Measurements from ENCODE around the gene TPH2.

The TPH2 gene

GRCh38 chr12:71967211-71967610 is 28.6 kb downstream of the TPH2 start:
- no peak for DNase-seq

- no peak for DNase-seq
These were observed 30.7 kb downstream of the TPH2 start for GRCh38 chr12:71969330-71969729.

- no peak for DNase-seq
These were observed 31.4 kb downstream of the TPH2 start for GRCh38 chr12:71970031-71970430.

DNA sequence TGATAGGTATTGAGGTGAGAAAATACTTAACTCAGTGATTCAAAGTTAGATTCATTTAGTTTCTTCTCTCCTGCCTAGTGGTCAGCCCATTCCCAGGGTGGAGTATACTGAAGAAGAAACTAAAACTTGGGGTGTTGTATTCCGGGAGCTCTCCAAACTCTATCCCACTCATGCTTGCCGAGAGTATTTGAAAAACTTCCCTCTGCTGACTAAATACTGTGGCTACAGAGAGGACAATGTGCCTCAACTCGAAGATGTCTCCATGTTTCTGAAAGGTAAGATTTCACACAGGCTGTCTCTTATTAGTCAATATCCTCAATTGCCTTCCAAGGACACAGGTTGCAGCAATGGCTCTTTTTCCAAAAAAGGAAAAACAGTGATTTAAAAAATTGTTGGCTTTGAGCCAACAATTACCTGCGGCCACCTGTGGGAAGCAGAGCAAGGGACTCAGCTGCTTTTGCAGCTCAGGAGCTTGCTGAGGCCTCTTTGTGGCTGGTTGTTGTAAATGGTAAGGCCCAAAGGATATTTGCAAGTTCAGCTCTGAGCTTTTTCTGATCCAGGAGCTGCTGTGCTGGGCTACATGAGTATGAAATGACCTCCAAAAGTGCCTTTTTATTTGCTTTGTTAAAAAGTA is 33.9 kb downstream of the TPH2 start:
- no peak for DNase-seq

DNA sequence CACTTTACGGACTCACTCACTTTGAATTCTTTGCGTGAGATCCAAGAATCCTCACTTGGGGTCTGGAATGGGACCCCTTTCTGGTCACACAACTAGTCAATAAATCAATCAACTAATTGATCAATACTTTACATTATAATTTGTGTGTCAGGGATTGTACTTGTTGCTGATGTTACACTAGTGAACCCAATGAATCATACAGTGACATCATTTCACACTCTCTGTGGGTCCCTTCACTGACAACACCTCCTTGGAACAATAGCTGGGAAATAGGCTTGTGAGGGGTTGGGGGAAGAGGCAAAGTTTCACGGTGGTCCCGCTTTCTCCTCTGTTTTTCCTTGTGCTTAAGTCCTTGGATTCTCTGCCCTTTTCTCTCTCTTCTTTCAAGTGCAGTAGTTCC is 35.0 kb downstream of the TPH2 start:
- no peak for DNase-seq

DNA sequence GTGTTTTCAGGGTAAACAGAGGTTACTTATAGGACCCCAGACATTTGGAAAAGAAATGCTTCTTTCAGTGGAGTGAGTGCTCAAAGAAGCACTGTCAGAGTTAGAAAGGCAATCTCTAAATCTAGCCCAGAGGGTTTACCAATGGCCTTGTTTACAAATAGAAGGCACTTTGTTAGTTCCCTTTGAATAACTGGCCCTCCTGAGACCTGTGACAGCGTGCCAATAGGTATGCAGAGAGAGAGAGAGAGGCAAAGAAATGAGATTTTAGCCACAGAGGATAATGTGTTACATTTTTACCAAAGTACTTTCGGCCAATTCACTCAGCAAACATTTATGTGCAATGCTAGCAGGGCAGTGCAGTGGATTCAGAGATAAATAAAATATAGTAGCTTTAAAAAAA is 41.9 kb downstream of the TPH2 start:
- no peak for DNase-seq

DNA sequence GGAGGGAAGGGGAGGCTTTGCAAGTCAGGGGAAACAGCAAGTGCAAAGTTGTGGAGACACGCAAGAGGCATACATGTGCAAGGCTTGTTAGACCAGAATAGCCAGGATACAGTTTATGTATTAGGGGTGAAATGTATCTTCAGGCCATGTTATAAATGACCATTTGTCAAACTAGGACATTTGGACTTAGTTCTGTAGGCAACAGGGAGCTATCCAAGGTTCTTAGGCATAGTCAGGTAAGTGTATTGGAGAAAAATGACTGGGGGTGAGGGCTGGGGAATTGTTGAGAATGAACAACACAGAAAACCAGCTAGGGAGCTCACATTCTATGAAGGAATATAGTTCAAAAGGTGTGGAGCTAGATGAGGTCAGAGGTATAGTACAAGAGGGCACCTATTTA is 42.5 kb downstream of the TPH2 start:
- DNase-seq = no peak

- no peak for DNase-seq
These were observed 56.1 kb downstream of the TPH2 start for GRCh38 chr12:71994715-71995114.

GRCh38 chr12:71999795-72000194 is 61.1 kb downstream of the TPH2 start:
- DNase-seq = no peak

- no peak for DNase-seq
These were observed 62.5 kb downstream of the TPH2 start for GRCh38 chr12:72000969-72001648.

DNA sequence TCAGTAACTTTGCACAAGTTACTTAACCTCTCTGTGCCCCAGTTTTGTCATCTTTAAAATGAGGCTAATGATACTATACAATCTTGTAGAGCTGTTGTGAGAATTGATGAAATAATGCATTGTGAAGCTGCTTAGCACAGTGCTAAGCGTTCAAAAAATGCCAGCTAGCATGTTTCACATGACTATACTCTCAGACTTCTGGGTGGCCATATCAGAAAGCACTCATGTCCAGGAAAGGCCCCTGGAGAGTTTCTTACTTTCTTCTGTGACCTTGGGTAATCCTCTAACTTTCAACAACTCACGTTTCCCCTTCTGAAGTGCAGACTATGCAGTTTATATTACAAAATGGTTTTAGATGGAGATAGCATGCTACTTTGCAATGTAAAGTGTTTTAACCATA is 68.1 kb downstream of the TPH2 start:
- no peak for DNase-seq

- no peak for DNase-seq
These were observed 71.7 kb downstream of the TPH2 start for GRCh38 chr12:72010356-72010755.

DNA sequence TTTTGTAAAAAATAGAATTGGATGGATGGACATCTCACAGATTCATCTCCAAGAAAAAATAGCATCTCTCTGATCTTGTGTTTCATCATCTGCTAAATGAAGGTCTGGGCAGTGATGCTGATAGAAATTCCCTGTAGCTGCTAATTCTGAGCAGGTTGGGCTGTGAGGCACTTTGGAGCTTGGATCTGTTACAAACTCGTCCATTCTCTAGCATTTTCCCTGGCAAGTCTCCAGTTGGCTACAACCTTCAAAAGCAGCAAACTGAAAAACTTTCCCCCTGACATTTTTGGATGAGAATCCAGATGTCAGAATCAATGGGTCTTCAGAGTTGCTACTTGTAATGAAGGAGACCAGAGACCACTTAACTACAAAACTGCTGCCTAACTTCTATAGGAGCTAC is 72.7 kb downstream of the TPH2 start:
- DNase-seq = no peak

- no peak for DNase-seq
These were observed 74.2 kb downstream of the TPH2 start for GRCh38 chr12:72012874-72013273.

DNA sequence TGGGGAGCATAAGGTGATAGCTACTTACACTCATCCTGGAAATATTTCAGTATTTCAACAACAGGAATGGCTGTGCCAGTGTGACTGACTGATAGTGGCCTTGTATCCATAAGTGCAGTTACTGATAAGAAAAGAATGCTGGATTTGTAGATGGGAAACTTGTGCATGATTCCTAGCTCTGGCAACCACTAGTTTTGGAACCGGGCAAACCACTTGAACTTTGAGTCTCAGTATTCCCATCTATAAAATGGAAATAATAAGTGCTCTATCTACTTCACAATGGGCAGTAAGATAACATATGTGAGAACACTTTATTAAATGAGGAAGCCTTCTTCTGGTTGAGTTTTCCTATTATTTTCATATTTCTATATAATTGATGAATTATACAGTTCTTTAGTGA is 77.2 kb downstream of the TPH2 start:
- no peak for DNase-seq

- DNase-seq = peak; percentile 30 to 73
These were observed 78.5 kb downstream of the TPH2 start for GRCh38 chr12:72017054-72017651.

DNA sequence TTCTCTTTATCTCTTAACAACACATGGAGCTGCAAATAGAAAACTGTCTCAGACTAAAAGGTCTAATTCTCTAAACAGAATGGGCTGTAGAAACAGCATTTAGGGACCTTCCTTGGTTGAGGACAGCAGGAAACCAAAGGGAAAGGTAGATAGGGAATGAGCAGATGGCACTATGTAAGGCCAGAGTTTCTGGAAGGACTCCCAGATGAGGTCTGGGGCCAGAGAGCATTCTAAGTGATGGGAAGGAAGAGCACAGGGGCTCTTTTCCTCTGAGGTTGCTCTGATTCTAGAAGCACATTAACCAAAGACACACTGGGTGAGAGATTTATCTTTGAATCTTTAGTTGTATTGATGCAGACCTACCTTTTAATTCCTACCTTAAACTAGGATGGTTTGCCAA is 79.4 kb downstream of the TPH2 start:
- peak; percentile 45 to 79 for DNase-seq

DNA sequence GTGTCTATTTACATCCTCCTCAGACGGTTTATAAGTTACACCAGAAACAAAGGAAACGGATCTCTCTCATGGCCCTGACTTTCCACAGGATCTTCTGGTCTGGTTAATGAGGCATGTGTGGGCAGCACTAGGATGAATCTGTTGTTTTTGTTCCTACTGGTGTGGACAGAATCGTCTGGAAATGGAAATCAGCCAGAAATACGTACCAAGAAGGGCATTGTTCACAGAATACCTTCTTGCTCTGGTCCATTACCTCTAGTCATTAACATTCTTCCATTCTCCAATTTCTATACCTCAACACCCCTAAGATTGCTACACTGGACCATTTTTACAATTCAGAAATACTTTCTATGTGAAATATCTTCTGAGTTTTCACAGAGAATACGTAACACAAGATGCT is 86.0 kb downstream of the TPH2 start:
- no peak for DNase-seq

GRCh38 chr12:72025524-72025923 is 86.9 kb downstream of the TPH2 start:
- no peak for DNase-seq

DNA sequence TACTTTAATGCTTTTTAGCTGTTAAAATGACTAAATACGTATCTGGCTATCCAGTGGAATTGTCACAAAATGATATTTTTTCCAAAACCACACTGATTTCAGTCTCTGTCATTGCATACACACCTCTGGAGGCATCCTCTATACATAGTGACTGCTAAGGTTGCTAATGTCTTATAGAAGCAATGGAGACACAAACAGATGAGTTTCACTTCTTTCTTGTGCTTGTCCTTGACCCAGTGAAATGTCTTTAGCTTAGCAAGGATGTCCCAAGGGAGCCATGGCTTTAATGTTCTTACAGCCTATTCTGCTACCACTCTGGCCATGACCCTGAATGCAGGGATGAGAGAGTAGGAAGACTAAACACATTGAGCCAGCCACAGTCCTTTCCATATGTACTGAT is 90.3 kb downstream of the TPH2 start:
- no peak for DNase-seq

- DNase-seq = no peak
These were observed 91.6 kb downstream of the TPH2 start for GRCh38 chr12:72030277-72030676.

DNA sequence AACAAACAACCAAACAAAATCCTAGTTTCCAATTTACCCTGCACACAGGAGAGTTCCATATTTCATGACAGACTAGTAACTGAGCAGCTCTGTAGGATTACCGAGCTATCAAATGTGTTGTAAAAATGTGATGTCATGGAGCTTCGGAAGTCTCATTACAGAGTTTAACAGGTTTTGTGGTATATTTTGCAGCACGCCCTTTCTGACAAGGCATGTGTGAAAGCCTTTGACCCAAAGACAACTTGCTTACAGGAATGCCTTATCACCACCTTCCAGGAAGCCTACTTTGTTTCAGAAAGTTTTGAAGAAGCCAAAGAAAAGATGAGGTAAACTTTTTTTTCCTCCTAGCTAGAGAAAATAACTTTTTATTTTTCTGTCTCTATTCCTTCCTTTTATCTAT is 92.4 kb downstream of the TPH2 start:
- no peak for DNase-seq

GRCh38 chr12:72033991-72034390 is 95.3 kb downstream of the TPH2 start:
- DNase-seq = no peak

DNA sequence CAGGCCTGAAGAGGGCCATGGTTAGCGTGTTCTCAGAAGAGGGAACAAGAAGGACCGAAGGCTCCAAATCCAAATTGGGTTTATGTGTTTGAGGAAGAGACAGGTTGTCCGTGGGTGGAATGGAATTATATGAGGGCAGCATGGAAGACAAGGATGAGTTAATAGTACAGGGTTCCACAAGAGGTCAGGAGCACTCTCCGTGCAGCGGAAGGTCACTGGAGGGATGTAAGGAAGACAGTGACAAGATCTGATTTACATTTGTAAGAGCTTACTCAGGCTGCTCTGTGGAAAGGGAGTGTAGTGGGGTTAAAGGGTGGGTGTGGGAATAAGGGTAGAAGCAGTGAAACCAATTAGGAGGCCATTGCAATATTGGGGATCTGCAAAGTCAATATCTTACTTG is 97.0 kb downstream of the TPH2 start:
- no peak for DNase-seq

DNA sequence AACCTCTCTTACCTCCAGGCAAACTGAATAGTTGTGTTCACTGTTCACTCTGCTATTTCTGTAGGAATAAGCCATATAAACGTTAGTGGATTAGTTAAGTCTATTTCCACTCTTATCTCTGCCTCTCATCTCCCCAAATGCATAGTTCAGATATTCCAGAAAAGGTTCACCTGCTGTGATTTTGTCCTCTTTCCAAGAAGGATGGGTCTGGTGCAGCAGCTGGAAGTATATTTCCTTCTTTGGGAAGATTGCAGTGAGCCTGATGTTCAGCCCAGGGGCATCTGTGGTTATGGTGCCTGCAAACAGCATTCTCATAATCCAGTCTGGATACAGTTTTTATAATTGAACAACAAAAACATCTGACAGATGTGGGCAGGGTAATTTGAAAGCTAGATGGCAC is 97.7 kb downstream of the TPH2 start:
- no peak for DNase-seq
